ENCODE data around the gene MRTFB.

The MRTFB gene

DNA sequence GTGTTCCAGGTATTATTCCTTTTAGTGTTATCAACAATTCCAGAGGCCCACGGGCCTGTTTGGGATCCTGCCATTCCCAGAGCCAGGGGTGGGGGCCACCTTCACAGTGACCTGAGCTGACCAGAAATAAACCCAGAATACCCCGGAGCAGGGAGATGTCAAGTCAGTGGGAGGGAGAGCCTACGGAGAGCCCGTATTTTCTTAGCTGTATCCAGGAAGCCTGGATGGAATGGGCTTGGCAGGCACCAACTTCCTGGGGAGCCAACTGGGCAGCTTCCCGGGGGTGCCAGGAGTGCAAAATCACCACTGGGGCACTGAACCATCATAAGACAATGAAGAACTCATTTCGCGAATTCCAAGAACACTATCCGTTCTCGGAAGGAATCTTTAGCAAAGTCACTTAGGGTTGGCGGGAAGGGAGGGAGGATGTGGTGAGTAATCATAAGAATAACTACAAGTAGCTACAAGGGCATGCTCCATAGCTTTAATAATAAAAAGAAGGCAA lies 13.2 kb upstream of the MRTFB start:
- Histone ChIP-seq H3K9ac (ENCODE audit: low read length) (no peak overlapping the region), H3K27me3 (replicated peaks; ENCODE audit: insufficient read depth, low read length) (no peaks in the 10 kb centered on the region), H2AFZ (ENCODE audit: low read length) (no peak overlapping the region), H3K27ac (ENCODE audit: low read length) (no peak overlapping the region), H3K4me2 (ENCODE audit: low read depth, low read length) (no peak overlapping the region), H3K4me3 (ENCODE audit: low read length) (no peak overlapping the region), H3K79me2 (ENCODE audit: low read length) (no peaks in the 10 kb centered on the region), H3F3A (ENCODE audit: insufficient read depth, low read length) (no peaks in the 10 kb centered on the region), H3K36me3 (replicated peaks; ENCODE audit: insufficient read depth, low read length) (no peaks in the 10 kb centered on the region), H3K4me1 (ENCODE audit: low read length) (no peaks in the 10 kb centered on the region), H3K9me3 (replicated peaks; ENCODE audit: insufficient read depth, low read length) (no peaks in the 10 kb centered on the region), H3K9me2 (replicated peaks; ENCODE audit: insufficient read depth, low read length) (no peaks in the 10 kb centered on the region), H4K20me1 (ENCODE audit: insufficient read depth, low read length) (no peaks in the 10 kb centered on the region)
- TF ChIP-seq, protein P1, sequence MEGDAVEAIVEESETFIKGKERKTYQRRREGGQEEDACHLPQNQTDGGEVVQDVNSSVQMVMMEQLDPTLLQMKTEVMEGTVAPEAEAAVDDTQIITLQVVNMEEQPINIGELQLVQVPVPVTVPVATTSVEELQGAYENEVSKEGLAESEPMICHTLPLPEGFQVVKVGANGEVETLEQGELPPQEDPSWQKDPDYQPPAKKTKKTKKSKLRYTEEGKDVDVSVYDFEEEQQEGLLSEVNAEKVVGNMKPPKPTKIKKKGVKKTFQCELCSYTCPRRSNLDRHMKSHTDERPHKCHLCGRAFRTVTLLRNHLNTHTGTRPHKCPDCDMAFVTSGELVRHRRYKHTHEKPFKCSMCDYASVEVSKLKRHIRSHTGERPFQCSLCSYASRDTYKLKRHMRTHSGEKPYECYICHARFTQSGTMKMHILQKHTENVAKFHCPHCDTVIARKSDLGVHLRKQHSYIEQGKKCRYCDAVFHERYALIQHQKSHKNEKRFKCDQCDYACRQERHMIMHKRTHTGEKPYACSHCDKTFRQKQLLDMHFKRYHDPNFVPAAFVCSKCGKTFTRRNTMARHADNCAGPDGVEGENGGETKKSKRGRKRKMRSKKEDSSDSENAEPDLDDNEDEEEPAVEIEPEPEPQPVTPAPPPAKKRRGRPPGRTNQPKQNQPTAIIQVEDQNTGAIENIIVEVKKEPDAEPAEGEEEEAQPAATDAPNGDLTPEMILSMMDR (IDR thresholded peaks at IDR 0.05; ENCODE audit: low read length), result no peak
- TF ChIP-seq EZH2phosphoT487 (IDR thresholded peaks at IDR 0.05; ENCODE audit: low read length), result no peak
- no peak for TF ChIP-seq EZH2 (optimal IDR thresholded peaks at IDR 0.05; ENCODE audit: low read depth, low read length)
- no peak for DNase-seq

DNA sequence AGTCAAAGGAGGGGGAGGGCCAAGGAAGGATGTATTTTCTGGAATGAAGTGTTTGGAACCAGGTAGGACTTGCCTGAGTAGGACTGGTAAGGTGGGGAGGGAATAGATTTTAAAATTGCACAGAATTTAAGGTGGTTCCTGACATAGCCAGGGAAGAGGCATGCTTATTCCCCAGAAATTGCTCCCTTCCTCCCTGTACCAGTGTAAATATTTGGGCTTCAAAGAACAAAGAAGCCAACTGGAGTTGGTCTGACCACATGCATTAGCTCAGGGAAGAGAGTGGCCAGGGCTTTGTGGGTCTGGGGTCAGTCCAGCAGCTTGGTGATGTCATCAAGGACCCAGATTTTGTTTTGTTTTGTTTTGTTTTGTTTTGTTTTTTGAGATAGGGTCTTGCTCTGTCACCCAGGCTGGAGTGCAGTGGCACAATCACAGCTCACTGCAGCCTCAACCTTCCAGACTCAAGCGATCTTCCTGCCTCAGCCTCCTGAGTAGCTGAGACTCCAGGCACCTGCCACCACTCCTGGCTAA lies 9.3 kb upstream of the MRTFB start:
- H3K4me3 ChIP-seq (ENCODE audit: low read length), result no peak overlapping the region
- DNase-seq, result no peak
- H3K27me3 ChIP-seq (replicated peaks; ENCODE audit: insufficient read depth, low read length), result no peaks in the 10 kb centered on the region
- no peak overlapping the region for H3K27ac ChIP-seq (ENCODE audit: low read length)
- no peaks in the 10 kb centered on the region for H3K36me3 ChIP-seq (replicated peaks; ENCODE audit: insufficient read depth, low read length)
- no peaks in the 10 kb centered on the region for H3K9me3 ChIP-seq (replicated peaks; ENCODE audit: insufficient read depth, low read length)
- H3F3A ChIP-seq (ENCODE audit: insufficient read depth, low read length), result no peaks in the 10 kb centered on the region
- TF ChIP-seq EZH2phosphoT487 (IDR thresholded peaks at IDR 0.05; ENCODE audit: low read length) (no peak), EZH2 (optimal IDR thresholded peaks at IDR 0.05; ENCODE audit: low read depth, low read length) (no peak)
- TF ChIP-seq, protein P1 (IDR thresholded peaks at IDR 0.05; ENCODE audit: low read length), result no peak
- no peak overlapping the region for H2AFZ ChIP-seq (ENCODE audit: low read length)
- no peaks in the 10 kb centered on the region for H4K20me1 ChIP-seq (ENCODE audit: insufficient read depth, low read length)
- no peaks in the 10 kb centered on the region for H3K9me2 ChIP-seq (replicated peaks; ENCODE audit: insufficient read depth, low read length)
- no peaks in the 10 kb centered on the region for H3K79me2 ChIP-seq (ENCODE audit: low read length)
- H3K4me2 ChIP-seq (ENCODE audit: low read depth, low read length), result no peak overlapping the region
- no peaks in the 10 kb centered on the region for H3K4me1 ChIP-seq (ENCODE audit: low read length)
- no peak overlapping the region for H3K9ac ChIP-seq (ENCODE audit: low read length)

DNA sequence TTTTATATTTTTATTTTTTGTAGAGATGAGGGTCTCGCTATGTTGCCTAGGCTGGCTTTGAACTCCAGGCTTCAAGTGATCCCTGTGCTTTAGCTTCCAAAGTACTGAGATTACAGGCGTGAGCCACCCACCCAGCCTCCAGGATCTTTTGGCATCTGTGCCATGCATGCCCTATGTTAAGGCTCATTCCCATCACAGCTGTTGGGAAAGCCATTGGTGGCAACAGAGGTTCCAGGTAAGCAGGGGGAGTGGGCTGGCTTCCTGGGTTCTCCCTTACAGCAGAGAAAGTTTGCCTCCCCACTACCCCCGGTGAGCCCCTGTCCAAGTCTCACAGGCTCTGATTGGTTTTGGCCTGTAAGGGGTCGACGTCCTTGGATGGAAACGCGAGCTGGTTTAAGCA lies 8.9 kb upstream of the MRTFB start:
- no peak for DNase-seq
- no peak overlapping the region for H2AFZ ChIP-seq (ENCODE audit: low read length)
- no peaks in the 10 kb centered on the region for H3K36me3 ChIP-seq (replicated peaks; ENCODE audit: insufficient read depth, low read length)
- H3K4me3 ChIP-seq (ENCODE audit: low read length), result no peak overlapping the region
- H3K27me3 ChIP-seq (replicated peaks; ENCODE audit: insufficient read depth, low read length), result no peaks in the 10 kb centered on the region
- H3K9me3 ChIP-seq (replicated peaks; ENCODE audit: insufficient read depth, low read length), result no peaks in the 10 kb centered on the region
- no peaks in the 10 kb centered on the region for H3K79me2 ChIP-seq (ENCODE audit: low read length)
- H3F3A ChIP-seq (ENCODE audit: insufficient read depth, low read length), result no peaks in the 10 kb centered on the region
- no peaks in the 10 kb centered on the region for H3K4me1 ChIP-seq (ENCODE audit: low read length)
- no peak overlapping the region for H3K9ac ChIP-seq (ENCODE audit: low read length)
- H4K20me1 ChIP-seq (ENCODE audit: insufficient read depth, low read length), result no peaks in the 10 kb centered on the region
- no peaks in the 10 kb centered on the region for H3K9me2 ChIP-seq (replicated peaks; ENCODE audit: insufficient read depth, low read length)
- TF ChIP-seq, protein P1 (IDR thresholded peaks at IDR 0.05; ENCODE audit: low read length), result no peak
- TF ChIP-seq EZH2phosphoT487 (IDR thresholded peaks at IDR 0.05; ENCODE audit: low read length) (no peak), EZH2 (optimal IDR thresholded peaks at IDR 0.05; ENCODE audit: low read depth, low read length) (no peak)
- H3K27ac ChIP-seq (ENCODE audit: low read length), result no peak overlapping the region
- no peak overlapping the region for H3K4me2 ChIP-seq (ENCODE audit: low read depth, low read length)
